PC-3 (cell line): ENCODE data around the gene RNF130.

ENCODE experiments used
- EZH2 ChIP-seq: fragments of 300-600 bp; sonication (generic); IDR thresholded peaks from one replicate; pipeline ENCODE4 v1.6.1; 2017; ENCODE audit warnings: antibody characterized with exemption, mild to moderate bottlenecking, low read length; ENCODE audit not compliant: unreplicated experiment
- EZH2phosphoT487 ChIP-seq: fragments of 300-600 bp; sonication (generic); IDR thresholded peaks from 2 replicates; pipeline ENCODE4 v1.6.1; 2018; ENCODE audit warnings: mild to moderate bottlenecking, antibody characterized with exemption, low read length, borderline replicate concordance
- TF ChIP-seq, protein P1 (sequence below): fragments of 300-600 bp; sonication (generic); conservative IDR thresholded peaks from 2 replicates; pipeline ENCODE4 v1.5.1; 2017; ENCODE audit warnings: antibody characterized with exemption, low read depth, mild to moderate bottlenecking, low read length

DNA sequence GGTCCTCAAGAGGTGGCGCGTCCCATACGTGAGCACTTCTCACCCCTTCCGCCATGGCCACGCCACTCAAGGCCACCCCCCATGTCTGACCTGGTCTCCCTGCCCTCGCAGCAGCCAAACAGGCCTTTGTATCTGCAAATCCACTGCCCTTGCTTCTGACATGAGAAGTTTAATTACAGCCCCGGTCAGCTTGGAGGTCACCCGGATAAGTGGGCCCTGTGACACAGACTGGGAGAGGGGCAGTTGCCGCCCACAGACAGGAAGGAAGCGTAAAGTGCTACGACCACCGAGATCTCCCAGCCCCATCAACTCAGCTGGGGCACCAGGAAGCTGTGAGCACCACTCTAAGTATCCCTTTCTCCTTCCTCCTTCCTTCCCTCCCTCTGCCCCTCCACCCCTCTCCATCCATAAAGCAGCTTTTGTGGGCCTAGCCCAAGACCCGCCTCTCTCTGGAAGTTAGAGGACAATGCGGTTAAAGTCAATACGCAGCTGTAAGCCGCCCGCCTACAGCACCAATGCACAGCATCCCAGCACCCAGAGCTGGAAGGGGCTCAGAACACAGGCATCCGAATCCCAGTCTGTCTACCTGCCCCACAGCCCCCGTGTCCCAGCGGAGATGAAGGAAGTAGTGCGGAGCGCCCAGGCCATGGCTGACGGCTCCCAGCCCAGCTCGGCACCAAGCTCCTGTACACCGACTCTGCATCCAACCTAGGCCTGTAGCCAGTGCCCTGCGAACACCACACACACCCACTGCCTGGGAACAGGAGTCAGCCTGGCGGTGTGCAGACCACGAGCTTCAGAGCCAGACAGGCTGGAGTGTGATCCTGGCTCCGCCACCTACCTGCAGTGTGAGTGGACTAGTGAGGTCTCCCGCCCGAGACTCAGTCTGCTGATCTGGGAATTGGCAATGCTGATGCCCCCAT lies 44.8 kb upstream of the RNF130 start:
- TF ChIP-seq, protein P1, sequence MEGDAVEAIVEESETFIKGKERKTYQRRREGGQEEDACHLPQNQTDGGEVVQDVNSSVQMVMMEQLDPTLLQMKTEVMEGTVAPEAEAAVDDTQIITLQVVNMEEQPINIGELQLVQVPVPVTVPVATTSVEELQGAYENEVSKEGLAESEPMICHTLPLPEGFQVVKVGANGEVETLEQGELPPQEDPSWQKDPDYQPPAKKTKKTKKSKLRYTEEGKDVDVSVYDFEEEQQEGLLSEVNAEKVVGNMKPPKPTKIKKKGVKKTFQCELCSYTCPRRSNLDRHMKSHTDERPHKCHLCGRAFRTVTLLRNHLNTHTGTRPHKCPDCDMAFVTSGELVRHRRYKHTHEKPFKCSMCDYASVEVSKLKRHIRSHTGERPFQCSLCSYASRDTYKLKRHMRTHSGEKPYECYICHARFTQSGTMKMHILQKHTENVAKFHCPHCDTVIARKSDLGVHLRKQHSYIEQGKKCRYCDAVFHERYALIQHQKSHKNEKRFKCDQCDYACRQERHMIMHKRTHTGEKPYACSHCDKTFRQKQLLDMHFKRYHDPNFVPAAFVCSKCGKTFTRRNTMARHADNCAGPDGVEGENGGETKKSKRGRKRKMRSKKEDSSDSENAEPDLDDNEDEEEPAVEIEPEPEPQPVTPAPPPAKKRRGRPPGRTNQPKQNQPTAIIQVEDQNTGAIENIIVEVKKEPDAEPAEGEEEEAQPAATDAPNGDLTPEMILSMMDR = no peak
- TF ChIP-seq EZH2 (no peak), EZH2phosphoT487 (no peak)
